SK-N-DZ (cell line): ENCODE data around the gene GABBR2.

Experiments
- DNase-seq: peaks from one replicate; pipeline ENCODE4 v3.0.0-alpha.2; 2015; ENCODE audit warnings: low spot score

The GABBR2 gene

DNA sequence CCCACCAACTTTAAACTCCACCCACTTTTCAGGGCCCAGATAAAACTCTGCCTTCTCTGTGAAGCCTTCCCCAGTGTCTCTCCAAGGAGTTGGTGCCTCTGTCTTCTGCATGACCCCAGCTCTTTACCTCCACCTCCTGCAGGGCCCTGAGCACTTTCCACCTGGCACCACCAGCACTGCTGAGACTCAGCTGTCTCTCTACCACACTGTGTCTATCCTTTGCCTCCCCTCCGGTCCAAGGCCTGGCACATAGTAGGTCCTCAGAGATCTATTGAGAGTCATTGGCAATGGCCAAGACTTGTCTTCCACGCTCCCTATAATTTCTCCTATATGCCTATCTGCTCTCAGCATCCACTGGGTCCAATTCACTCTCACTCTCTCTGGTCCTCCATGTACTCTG lies 12.9 kb upstream of the GABBR2 start:
- no peak for DNase-seq

DNA sequence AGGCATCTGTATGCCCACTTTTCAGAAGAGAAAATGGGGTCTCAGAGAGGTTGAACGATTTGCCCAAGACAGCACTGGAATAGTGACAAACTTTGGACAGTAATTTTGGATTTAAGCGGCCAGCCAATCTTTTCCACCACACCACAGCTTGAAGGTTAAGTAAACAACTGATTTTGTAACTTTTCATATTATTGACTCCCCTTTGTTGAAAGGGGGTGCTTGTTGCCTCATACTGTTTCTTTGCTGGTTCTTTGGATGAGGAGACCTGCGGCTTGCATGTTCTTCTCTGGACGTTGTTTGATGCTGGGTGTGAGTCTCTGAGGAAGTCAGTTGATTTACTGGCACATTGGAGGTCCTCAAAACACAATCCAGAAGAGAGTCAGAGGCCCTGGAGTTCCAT lies 11.7 kb upstream of the GABBR2 start:
- DNase-seq = no peak

DNA sequence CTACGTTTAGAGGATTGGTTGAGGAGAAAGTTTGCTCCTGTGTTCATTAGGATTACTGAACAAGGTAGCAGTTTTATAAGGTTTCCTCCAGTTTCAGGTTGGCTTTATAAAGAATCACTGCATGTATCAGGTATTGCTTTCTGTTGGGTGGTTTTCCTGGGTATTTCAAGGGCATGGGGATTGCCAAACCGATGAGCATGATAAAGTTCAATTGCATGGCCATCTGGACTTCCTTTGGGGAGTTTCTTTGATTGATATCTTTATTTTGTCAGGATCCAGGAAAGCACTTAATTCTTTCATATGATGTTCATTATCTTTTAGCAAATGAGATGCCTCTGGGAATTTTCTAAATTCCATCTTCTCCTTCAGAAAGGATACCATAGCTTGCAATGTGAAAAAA lies 10.3 kb upstream of the GABBR2 start:
- DNase-seq = no peak

DNA sequence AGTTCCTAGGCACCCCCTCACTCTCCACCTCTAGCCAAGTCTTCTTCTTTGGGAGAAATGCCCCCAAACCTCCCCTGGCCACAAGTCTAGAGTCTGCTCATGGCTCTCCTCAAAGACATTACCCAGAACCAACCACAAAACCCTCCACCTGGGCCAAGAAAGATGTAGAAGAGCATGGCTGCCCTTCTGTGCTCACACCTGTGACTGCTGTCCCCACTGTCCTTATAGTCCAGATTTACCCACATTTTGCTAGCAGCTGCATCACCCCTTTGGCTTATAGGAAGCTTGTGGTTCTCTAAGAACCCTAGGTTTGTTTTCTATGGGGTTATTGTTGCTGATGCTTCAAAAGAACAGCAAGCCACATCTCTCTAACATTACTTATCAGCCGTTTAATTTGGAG lies 6.1 kb upstream of the GABBR2 start:
- DNase-seq = no peak

DNA sequence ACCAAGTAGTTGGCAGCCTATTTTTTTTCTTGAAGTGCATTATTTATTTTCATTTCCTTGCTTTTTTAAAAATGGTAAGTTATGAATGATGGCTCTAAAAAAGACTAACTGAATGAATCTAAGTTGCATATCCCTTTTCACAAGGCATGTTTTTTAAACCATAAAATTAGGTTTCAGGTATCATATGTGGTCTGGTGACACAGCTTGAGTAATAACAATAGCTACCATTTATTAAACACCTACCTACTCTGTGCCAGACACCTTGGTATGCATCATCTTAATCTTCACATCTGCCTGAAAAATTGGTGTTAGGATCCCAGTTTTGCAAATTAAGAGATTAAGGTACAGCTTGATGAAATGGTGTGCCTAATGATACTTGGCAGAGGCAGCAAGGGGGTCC lies 4.3 kb upstream of the GABBR2 start:
- no peak for DNase-seq

DNA sequence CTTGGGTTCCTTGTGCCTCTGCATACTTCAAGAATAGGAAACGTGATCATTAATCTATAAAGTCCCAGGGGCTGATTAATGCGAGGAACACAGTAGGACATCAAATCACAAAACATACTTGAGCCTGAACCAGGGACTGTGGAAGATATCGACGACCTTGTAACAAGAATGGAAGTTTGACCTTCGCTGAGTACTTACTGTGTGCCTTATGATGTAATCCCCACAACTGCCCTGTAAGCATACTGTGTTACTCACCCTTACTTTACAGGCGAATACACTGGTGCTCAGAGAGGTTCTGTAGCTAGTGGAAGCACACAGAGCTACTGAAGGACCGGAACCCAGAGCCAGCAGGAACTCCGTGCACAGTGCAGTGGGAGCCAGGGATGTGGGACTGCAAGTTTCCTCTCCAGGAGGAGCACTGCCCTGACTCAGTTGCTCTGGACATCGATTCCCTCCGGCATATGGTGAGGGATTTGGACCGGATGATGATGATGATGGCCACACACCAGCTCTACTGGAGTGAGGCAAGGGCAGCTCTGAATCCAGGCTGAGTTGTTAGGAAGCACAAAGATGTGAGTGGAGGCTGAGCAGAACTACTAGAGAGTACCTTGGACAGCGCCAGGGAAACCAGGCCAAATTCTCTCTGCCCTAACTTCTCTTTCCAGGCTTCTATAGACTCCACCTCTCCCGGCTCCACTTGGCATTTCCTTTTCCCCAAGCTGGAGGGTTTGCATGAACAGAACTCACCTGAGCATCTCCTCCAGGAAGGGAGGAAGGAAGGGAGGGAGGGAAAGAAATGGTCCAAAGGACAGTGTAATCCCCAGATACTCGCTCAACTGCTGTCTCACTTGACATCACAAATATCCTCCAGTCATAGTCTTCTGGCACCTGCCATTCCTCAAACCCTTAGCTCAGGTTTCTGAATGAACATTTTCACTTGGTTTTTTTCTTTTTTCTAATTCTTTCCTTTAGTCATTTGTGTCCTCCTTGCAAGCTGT lies 1.5 kb upstream of the GABBR2 start:
- DNase-seq = no peak

DNA sequence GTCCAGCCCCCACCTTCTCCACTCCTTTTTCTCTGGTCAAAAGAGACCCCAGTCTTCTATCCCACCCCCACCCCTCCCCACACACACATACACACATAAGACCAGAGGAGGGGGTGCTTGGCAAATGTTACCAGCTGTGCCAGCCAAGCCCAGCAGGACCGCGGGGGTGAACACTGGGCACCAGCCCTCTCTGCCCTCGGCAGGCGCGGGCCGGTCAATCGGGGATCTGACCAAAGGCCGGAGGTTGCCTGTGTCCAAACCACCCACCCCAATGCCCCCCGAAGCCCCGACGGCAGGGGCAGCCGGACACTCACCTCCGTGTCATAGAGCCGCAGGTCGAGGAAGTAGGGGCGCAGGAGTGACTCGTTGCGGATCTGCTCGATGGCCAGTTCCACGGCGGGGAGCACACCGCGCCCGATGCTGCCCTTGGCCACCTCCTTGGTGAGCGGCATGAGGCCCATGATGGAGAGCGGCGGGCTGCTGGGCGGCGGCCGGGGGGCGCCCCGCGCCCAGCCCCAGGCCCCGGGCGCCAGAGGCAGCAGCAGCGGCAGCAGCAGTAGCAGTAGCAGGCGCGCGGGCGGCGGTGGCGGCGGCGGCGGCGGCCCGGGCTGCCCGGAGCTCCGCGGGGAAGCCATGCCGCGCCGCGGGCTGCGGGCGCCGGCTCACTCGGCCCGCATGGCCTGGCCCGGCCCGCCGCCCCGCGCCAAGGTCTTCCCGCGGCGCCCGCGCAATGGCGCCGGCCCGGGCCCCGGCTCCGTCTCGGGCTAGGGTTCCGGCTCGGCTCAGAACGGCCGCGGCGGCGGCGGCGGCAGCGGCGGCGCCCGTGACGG lies 417 bp downstream of the GABBR2 start:
- DNase-seq = no peak

DNA sequence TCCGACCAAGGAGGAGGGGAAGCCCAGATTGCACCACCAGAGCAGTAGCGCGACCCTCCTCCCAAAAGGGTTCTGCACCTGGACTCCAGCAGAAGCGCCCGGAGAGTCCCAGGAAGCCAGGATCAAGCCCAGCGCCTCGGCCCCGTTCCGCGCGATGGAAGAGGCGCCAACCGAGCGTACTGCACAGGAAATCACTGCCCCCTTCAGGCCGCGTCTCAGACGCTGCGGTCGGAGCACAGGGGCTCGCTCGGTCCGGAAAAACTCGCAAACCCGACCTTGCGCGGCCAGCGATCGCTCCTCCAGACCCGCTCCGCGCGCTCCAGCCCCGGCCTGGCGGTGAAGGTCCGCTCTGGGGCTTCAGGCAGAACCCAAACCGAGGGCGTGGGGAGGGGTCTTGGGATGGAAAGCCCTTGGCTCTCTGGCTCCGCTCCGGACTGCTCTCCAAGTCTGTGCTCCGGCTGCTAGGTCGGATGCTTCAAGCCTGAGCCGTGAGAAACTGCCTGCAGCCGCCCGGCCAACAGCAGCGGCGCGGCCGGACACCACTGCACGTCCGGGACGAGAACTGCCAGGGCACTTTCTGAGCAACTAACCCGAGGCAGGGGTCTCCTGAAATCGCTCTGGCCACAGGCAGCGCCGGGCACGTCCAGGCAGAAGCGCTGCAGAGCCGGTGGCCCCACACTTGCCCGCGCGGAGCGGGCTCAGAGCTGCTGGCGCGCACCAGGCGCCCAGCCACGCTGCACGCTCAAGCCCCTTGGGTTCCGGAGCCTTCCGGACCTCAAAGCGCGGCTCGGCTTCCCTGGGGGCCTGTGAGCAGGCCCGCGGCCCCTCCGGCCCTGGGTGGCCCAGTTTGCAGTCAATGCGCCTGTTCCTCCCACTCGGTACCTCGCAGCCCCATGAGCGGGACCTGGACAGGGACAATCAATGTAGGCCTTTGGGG lies 1.3 kb downstream of the GABBR2 start:
- DNase-seq = peak; percentile 61

DNA sequence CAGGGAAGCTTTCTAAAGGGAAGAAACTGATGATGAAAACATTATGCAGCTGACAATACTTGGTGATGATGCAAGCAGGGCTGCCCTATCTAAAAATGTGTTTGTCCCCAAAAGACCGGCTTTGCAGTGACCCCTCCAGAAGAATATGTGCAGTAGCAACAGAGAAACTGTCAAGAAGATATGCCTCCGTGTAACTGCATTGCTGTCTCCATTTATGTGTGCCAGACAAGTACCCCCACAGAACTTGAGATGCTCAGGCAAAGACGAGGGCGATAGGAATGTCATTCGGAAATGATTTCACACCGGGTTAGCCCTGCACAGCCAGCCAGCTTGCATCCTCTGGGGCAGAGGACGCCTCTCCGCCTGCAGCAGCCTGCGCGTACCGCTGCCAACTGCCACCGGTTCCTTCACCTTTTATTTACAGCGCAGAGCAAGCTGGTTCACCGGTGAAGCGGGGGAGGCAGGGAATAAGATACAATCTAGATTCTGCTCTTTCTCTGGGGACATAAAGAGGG lies 2.0 kb downstream of the GABBR2 start:
- peak; percentile 18 for DNase-seq

DNA sequence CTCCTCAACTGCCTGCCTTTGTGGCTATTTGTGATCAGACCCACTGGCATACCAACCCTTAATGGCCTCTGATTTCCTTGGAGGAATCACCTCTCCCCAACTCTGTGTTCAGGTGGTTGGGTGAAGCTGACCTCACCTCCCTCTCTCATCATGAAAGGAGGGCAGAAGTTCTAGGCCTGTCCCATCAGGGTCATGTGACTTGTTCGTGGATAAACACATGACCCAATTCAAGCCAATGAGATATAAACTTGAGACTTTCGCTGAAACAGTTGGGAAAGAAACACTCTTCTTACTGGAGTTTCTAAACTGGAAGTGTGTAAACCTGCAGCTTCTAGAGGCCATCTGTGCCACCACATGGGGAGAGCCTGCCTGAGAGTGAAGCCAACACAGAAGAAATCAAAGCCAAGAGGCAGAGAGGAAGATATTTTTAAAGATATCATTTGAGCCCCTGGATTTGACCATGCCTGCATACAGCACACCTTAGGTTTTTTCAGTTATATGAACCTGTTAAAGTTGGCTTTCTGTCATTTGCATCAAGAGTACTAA lies 5.8 kb downstream of the GABBR2 start:
- no peak for DNase-seq

DNA sequence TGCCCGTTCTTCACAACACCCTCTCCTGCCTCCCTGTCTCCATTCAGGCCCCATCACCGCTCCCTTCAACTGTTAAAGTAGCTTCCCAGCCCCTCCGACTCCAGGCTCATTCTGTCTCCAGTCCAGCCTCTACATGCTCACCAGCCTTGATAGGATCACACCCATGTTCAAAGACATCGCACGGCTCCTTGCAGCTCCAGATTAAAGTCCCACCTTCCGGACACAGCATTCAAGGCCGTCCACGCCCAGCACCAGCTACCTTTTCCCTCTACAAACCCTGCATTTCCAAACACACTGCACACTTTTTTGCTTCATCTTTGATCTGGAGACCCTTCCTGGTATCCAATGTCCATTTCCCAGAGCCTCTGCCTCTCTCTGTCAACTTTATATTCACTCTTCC lies 6.4 kb downstream of the GABBR2 start:
- DNase-seq = no peak

DNA sequence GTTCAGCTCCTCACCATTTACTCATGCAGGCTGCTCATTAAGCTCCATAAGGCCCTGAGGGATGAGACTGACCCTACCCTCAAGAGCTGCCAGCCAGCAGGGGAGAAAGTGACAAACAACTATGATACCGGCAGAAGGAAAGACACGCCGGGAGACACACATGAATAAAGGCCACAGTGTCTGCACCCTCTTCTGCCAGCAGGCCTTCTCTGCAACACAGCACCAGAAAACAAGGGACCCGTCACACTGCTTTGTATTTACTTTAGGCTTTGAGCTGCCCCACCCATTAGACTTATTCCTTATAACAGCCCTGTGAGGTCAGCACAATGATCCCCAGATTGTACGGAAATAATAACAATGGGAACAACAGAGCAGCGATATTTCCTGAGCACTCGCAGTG lies 7.2 kb downstream of the GABBR2 start:
- no peak for DNase-seq

DNA sequence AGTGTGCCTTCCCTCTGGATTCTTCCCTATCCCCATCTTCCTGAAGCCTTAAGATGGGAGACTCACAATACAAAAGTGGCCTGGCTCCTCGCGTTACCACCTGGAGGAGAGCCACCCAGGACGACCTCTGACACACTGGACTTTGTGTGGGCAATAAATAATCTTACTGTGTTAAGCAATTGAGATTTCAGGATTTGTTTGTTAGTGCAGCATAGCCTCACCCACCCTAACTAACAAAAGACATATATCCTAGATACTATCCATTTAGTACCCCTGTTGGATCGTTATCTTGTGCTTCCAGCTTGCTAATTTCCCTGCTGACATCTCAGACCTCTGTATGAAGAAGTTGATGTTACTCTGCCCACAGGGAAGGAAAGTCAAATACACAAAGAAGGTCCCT lies 7.9 kb downstream of the GABBR2 start:
- no peak for DNase-seq

DNA sequence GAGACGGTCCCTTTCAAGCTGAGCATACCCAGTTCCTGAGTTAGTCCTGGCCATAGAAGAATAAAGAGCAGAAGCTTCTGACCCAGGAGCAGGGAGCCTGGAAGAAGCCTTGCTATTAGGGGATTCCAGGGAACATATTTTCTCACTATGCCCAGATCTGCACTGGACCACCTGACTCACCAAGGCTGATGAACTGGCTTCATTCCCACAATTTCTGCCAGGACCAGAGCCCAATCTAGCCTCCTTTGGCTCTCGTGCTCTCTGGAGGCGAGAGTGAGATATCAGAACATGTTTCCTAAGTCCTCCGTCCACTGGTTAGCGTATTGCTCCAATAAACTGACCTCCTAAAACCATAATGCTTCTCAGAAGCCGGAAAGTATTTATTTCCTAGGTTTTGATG lies 9.9 kb downstream of the GABBR2 start:
- no peak for DNase-seq

DNA sequence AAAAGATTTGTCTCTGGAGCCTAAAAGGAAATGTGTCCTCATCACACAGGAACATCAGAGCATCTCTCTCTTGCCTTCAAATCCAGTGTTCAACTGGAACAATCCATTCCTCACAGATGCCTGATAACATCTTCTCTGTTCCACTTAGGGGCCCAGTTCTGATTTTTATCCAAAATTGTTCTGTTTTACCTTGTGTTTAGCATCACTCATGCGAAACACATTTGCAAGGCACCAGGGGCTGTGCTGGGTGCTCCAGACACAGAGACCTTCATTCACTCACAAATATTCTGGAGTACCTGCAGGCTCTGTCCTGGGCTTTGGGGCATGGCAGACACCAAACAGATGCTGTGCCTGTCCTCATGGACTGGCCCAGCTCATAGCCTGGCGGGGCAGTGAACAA lies 13.8 kb downstream of the GABBR2 start:
- DNase-seq = peak; percentile 63

DNA sequence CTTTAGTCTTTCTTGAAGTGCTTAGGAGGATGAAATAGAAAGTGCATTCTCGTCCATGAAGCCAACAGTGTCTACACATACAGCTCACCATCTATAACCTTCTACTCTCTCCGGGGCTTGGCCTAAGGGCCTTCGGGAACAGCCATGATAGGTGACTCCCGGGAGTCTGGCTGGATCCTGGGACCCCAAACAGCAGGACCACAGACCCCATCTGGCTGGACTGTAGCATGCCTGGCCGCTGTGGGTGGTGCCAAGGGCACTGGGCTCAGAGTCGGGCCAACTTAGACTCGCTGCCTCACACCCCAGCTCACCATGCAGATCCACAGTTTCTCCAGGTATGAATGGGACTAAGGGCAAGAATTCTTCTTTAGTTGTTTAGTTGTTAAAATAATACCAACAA lies 16.3 kb downstream of the GABBR2 start:
- no peak for DNase-seq

DNA sequence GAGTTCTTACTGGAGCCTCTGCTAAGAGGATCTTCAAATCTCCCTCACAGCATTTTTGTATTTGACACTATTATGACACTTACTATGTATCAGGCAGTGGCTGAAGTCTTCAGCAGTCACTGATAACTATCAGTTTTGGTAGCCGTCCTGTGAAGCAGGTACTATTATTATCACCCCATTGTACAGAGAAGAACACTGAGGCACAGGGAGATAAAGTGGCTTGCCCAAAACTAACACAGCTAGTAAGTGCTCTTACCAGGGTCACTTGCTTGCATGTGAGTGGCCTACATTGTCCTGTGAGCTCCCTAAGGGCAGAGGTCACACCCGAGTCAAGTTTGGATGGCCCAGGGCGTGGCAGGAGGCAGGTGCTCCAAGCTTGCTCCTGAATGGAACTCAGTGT lies 16.8 kb downstream of the GABBR2 start:
- no peak for DNase-seq

DNA sequence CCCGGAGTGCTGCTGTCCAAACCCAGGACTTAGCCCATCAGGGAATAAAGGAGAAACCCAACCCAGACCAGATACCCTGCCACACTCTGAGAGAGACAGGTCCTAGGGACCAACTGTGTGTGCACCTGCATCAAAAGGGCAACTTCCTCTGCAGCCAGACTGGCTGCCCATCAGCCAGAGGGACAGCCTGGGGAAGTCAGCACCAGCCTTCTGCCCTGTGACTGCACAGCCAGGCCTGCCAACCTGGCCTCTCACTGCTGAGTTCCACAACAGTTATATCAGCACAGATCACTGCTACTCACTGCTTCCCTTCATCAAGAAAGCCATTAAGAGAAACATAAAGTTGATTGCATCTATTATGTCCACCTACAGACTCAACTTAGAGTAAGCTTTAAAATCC lies 18.0 kb downstream of the GABBR2 start:
- no peak for DNase-seq

DNA sequence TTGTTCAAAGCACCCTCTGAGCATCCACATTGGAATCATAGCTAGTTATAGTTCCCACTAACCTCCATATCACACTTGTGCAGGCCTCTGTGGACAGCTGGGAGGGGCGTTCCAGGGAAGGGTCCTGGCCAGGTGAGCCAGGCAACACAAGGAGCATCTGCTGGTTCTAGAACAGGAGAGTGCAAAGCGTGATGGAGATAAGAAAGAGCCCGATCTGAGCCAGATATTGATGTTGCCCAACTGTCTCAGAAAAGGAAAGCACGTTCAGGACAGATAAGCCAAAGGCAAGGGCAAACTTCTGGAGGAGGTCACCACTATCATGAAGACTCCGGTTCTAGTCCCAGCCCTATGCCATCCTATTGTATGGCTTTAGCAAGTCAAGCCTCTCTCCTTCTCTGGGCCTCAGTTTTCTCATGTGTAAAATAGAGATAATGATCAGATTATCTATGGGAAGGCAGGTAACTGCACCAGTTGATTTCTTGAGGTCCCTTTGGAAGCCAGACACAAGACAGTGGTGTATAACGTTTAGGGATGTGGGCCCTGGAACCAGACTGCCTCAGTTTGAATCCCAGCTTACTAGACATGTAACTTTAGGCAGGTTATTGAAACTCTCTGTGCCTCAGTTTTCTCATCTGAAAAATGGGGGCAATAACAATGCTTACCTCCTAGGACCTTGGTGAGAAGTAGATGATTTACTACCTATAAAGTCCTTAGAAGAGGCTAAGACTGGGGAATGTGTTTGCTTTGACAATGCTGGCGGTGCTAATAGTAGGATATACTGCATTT lies 19.8 kb downstream of the GABBR2 start:
- DNase-seq = no peak

DNA sequence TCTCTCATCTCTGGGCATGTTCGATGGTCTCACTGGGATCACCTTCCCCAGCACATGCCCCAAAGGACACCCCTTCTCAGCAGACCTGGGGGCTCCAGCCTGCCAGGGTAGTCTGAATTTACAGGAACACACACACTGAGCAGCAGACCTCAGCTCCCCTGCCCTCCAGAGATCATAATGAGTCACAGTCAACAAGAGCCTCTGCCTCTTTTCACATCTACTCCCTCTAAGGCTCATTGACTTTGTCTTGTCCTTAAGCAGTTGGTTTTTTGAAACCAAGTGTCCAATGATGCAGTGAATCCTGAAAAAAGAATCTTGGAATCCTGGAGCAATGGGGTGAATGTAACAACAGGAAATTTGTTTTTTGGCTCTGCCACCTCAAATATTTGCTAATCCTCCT lies 20.8 kb downstream of the GABBR2 start:
- DNase-seq = no peak
